HG03520 (cell line): ENCODE measurements around the gene ZFYVE21.
A peak's percentile ranks its signal among the peaks of the same experiment; 100 is the strongest.
"Not testable (repeated sequence)": the region's sequence is repeated elsewhere in the genome, so short reads cannot be mapped to it uniquely, and the experiment has no call there.

Experiments
- ATAC-seq: cut with Tn5 transposase; IDR thresholded peaks from one replicate; pipeline ENCODE4 v1.9.1; 2021; ENCODE audit warnings: mild to moderate bottlenecking, moderate library complexity; ENCODE audit not compliant: unreplicated experiment

ZFYVE21 gene

DNA sequence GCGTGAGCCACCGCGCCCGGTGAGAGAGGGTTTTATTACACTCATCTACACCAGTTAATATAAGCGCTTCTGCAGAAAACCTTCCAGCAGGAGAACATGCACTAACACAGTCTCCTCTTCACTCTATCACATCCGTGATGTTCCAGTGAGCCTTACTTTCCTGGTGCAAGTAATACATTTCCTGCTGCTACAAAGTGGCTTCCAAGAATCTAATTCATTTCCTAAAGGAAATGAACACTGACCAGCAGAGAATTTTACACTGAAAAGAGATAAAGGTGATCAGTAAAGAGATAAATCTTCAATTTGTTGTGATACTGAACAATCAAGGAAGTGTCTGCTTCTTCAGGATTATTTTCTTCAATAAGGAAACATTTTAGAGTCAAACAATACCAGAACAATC is 39.5 kb downstream of the ZFYVE21 start:
- no peak for ATAC-seq

DNA sequence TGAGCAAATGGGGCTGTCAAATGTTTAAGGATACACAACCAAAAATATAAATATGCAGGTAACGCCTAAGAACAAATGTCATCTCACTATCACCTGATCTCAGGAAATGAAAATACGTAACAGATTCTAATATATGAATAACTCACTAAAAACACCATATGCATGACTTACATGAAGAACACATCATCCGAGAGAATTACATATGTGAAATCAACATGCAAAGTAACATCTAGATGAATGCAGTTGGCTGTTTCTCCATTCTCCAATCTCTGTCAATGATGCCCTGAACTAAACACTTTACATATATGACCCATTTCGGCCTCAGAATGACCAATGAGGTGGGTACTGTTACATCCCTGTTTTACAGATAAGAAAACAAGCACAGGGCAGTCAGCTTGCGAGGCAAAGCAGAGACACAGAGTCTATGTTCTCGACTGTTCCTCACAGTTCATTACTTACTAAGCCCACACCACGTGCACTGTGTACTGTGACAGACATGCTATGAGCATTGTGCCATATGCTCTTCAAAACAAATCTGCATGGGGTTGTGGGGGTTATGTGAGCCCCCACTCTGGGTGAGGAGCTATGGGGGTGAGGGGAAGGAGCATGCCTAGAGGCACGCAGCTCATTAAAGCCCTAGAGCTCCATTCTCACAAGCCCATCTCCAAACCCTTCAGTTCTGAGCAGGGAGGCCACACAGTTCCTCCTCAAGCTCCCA is 42.6 kb downstream of the ZFYVE21 start:
- ATAC-seq: no peak

- no peak for ATAC-seq
Measured at GRCh38 chr14:103762036-103762435, 46.4 kb downstream of the ZFYVE21 start.

- no peak for ATAC-seq
Measured at GRCh38 chr14:103762541-103762940, 46.9 kb downstream of the ZFYVE21 start.

DNA sequence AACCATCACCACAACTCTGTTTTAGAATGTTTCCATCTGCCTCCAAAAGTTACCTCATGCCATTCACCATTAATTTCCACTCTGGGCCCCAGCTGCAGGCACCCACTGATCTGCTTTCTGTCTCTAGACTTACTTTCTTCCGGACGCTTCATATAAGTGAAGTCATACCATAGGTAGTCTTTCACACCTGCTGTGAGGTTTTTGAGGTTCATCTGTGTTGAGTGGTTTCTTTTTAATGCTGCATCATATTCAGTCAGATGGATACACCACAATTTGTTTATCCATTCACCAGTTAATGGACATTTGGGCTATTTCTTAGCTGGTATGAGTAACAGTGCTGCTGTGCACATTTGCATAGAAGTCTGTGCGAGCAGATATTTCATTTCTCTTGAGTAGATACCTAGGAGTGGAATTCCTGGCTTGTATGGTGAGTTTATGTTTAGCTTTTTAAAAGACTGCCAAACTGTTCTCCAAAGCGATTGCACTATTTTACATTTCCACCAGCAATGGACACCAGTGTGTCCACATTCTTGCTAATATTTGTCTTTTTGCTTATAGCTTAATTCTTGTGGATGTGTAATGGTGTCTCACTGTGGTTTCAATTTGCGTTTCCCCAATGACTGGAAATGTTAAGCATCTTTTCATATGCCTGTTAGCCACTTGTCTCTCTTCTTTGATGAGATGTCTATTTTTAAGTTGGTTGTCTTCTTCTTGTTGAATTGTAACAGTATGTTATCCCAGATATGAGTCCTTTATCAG is 48.3 kb downstream of the ZFYVE21 start:
- peak; percentile 71 for ATAC-seq

GRCh38 chr14:103765526-103765925 is 49.9 kb downstream of the ZFYVE21 start:
- no peak for ATAC-seq

- ATAC-seq: no peak
Measured at GRCh38 chr14:103767336-103767894, 51.8 kb downstream of the ZFYVE21 start.

GRCh38 chr14:103770500-103770899 is 54.9 kb downstream of the ZFYVE21 start:
- ATAC-seq: no peak

DNA sequence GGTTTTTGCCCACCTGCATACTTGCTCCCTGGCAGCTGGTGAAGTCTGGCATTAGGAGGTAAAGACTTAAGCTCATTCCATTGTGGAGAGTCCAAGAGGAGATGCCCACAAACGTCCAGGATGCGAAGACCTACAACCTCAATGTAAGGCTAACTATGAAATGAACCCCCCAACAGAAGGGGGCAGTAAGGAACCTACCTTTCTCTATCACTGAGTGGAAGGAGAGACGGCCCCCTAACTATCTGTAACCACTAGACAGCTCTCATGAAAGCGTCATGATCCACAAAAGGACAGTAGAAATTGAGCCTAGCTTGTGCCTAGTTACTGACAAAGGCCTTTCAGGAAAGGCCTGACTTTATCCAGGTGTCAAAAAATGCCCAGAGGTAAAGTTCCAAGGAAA is 55.3 kb downstream of the ZFYVE21 start:
- no peak for ATAC-seq

- no peak for ATAC-seq
Measured at GRCh38 chr14:103772078-103772712, 56.6 kb downstream of the ZFYVE21 start.

DNA sequence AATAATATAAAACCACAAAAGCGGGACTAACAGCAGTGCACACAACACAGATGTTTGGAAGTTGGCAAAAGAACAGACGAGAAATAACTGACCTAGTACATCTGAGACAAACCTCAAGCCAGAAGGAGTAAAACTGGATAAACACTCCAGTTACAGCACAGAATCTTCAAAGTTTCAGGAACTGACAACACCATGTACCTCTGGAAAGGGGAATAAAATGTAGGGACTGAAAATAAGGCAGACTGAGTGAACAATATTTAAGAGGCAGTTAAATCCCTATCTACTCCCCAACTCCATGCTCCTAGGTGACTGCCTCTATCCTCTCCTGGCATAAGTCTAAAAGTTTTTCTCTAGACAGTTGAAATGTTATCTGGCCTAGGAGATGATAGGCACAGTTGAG is 57.9 kb downstream of the ZFYVE21 start:
- no peak for ATAC-seq

GRCh38 chr14:103775506-103775905 is 59.9 kb downstream of the ZFYVE21 start:
- ATAC-seq: no peak

DNA sequence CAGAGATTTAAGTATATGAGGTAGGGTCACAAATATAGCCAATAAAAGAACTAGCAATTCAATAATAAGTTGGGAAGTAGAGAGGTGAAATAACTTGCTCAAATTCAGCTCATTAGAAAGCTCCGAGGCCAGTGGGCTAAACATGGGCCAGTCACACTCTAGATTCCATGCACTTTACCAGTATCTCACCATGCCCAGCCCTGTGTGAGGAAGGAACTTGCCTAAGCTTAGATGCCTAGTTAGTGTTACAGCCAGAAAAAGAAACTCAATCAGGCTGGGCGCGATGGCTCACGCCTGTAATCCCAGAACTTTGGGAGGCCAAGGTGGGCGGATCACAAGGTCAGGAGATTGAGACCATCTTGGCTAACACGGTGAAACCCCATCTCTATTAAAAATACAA is 60.7 kb downstream of the ZFYVE21 start:
- not testable (repeated sequence) for ATAC-seq

DNA sequence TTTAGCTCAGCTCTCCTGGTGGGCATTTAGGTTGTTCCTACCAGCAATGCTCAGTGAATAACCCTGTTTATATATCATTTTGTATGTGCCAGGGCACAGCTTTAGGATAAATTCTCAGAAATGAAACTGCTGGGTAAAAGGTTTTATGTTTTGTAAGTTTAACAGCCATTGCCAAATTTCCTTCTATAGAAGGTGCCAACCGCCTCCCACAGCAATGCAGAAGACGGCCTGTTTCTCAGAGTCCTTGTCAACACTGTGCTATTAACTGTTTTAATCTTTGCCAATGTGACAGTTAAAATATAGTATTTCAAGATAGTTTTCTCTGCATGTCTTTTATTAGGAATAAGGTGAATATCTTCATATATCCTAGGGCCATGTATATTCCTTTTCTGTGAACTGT is 66.8 kb downstream of the ZFYVE21 start:
- no peak for ATAC-seq
